GM19328 (cell line): ENCODE results near the gene CLMN.
"Not testable (repeated sequence)": the region's sequence is repeated elsewhere in the genome, so short reads cannot be mapped to it uniquely, and the experiment has no call there.

Experiments used
- ATAC-seq: cut with Tn5 transposase; IDR thresholded peaks from one replicate; pipeline ENCODE4 v1.9.1; 2021; ENCODE audit warnings: mild to moderate bottlenecking, moderate library complexity; ENCODE audit not compliant: unreplicated experiment

CLMN gene

GRCh38 chr14:95222870-95223398 is 96.8 kb downstream of the CLMN start:
- no peak for ATAC-seq

DNA sequence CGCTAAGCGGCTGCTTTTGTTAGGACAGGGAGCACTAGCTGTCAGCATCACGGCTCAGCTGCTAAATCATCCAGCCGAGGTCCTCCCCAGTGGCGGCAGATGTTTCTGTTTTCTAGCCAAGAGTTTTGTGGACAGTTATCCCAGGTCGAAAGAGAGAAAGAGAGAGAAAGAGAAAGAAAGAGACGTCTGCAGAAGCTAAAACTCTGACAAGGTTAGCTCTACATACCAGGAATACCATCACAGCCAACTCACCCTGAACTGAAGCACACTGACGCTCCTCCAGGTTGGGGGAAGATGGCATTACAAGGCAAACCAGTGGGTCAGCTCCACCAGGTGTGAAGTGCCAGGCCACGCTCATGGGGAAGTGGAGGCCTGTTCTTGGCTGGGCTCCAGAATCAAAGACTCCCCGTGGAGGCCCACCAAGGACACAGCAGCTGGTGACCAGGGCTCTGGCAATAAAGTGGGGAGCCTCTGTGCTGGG is 97.5 kb downstream of the CLMN start:
- ATAC-seq: no peak

- no peak for ATAC-seq
Measured at GRCh38 chr14:95221531-95221930, 98.2 kb downstream of the CLMN start.

DNA sequence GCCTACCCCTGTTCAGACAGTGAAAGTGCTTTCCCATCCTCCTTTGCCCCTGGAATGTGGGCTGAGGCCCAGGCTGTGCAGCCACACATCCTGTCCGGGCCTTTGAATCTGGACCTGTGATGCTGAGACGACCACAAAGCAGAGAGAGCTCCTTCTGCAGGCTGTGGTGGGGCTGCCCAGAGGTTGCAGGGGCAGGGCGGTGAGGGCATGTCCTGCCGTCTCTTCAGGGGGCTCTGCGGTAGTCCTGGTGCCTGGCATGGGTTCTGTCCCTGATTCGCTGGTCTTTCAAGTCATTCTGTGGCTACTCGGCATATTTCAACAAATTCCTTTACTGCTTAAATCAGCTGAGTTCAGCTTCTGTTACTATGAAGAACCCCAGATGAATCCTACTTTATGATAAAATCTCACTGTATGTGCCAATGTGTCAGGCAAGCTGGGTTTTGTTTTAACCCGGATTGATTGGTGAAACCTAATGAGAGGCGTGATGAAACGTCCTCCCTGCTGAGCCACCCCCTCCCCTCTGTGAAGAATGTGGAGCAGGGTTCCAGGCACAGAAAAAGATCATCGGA is 99.0 kb downstream of the CLMN start:
- ATAC-seq: no peak

DNA sequence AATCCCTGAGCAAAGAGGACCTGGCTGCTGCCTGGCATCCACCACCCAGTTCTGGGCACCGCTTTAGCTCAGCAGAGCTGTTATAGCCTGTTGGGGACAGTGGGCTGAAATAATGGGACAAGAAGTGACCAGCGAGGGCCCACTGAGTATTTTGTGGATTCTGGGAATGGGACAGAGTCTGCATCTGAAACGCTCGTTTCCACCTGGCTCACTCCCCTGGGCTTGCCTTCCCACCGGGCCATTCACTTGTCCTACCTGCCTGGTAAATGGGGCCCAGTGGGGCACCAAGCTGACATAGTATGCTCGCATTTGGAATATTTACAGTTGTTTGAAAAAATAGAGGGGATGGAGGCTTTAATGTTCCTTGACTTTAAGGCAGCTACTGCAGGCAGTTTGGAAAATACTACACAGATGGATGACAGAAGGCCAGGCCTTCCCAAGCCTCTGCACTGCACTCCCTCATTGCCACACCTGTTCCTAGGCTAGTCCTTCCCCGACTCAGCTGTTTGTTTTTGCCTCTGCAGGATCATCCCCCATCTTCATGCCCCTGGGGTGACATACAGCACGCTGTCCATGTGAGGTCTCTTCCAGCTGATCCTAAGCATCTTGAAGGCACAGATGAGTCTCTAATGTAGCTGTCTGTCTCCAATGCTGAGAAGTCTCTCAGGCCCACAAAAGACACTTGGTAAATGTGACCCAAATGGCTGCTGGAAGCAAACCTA is 101.1 kb downstream of the CLMN start:
- no peak for ATAC-seq

DNA sequence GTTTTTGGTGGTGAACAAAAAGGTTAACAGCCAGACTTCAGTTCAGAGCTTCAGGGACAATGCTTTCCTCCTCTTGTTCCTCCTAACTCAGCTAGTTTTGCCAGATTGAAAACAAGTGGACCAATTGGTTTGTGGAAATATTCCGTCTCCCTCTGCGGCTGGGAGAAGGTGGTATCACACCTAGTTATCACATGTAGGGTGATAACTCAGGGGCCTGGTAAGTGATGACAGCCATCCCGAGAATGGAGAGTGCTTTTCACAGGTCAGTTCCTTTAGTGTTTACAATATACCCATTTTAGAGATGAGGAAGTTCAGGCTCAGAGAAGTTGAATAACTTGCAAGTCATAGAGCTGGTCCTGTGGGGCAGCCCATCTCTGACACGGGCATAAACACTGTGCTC is 101.7 kb downstream of the CLMN start:
- ATAC-seq: no peak

DNA sequence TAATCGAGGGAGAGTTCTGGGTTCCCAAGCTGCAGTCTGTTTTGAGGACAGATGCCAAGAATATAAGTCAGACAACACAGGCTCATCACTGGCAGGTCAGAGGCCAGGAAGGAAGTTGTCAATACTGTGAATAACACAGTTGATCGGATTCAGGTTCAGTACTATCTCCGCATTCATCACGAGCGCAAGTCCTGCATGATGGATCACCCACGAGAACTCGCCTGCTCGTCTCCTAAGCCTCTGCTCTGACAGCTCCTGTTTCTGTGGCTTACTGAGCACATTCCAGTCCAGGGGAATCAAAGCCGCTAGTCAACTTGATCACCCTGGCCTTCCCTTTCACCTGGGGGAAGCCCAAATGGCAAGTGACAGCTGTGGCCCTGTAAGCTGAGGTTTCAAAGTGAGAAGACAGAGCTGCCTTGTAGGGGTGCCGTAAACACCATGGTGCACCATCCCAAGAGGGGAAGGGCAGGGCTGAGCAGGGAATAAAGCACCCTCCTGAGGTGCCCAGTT is 102.3 kb downstream of the CLMN start:
- no peak for ATAC-seq

- no peak for ATAC-seq
Measured at GRCh38 chr14:95216008-95216407, 103.7 kb downstream of the CLMN start.

- ATAC-seq: no peak
Measured at GRCh38 chr14:95215094-95215725, 104.5 kb downstream of the CLMN start.

DNA sequence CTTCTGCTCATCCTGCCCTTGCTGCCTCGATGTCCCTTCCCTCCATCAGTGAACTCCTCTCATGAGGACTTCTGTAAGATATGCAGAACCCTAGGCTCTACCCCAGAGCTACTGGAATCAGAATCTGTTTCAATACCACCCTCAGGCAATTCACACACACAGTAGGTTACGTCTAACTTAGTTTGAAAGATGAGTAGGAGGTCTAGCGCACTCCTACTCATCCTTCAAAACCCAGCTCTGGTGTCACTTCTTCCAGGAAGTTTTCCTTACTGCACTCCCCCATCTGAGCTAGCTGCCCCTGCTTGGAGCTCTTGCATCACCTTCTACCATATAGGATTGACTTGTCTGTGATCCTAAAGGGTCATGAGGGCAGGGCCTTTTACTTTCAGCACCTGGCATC is 105.9 kb downstream of the CLMN start:
- no peak for ATAC-seq

- ATAC-seq: no peak
Measured at GRCh38 chr14:95211721-95212504, 107.8 kb downstream of the CLMN start.

GRCh38 chr14:95210699-95211098 is 109.0 kb downstream of the CLMN start:
- ATAC-seq: no peak

DNA sequence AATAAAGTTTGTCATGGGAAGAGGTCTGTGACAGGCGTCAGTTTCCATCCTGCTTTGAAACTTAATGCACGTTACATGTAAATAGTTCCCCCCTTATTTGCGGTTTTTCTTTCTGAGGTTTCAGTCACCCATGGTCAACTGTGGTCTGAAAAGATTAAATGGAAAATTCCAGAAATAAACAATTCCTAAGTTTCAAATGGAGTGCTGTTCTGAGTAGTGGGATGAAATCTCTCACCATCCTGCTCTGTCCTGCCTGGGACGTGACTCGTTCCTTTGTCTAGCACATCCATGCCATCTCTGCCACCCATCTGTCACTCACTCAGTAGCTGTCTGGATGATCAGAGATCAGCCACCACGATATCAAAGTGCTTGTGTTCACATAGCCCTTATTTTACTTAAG is 111.1 kb downstream of the CLMN start:
- no peak for ATAC-seq

- ATAC-seq: no peak
Measured at GRCh38 chr14:95207475-95208233, 112.1 kb downstream of the CLMN start.

DNA sequence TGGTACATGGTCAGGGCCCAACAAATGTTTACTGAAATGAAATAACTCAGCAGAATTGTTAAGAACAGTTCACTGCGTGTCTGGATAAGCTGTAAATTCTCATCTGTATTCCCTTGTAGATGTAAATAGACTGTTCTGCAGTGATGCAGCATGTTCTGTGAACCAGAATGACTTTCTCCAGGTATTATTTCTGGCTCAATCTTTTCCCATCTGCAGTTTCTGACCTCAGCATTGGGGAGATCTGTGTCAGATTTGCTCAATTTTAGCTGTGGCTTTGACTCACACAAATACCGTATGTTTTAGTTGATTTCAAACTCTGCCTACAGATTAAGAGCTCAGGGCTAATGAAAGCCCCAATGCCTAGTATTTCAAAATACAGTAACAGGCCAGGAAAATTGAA is 113.2 kb downstream of the CLMN start:
- no peak for ATAC-seq

DNA sequence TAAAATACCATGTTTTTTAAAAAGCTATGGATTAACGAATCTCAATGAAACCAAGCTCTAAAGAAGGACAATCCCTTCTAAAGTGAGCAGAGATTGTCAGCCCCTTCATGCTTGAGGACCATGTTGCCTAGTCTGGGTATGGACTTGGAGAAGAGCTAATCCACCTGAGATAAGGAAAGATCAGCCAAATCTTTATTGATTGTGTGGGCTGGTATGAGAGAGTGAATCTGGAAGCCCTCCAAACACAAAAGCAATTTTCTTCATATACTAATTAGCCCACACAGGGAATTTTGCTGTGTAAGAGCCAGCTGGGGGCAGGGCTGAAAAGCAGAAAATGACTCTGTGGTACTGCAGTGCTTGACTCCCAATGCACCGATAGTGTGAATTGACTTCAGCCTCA is 115.0 kb downstream of the CLMN start:
- no peak for ATAC-seq

GRCh38 chr14:95201745-95202144 is 118.0 kb downstream of the CLMN start:
- ATAC-seq: not testable (repeated sequence)

DNA sequence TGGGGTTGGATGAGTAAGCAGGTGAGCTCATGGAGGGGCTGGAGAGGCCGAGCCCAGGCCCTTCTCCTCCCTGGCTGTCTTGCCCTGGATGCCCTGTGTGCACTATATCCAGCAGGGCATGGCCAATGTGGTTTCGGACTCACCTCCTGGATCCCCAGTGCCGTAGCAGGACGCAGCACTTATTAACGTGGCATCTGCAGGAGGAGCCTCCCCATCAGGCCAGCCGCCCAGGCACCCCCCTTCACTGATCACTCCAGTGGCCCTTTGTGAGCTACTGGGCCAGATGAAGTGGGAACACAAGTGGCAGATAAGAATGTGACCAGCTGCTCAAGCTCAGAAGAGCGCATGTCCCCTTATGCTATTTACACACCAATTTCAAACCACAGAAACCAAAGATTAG is 119.3 kb downstream of the CLMN start:
- no peak for ATAC-seq

- ATAC-seq: no peak
Measured at GRCh38 chr14:95199298-95199983, 120.3 kb downstream of the CLMN start.

- no peak for ATAC-seq
Measured at GRCh38 chr14:95198320-95198719, 121.4 kb downstream of the CLMN start.
